OCI-LY7 (cell line): Measurements from ENCODE around the gene SAE1. TPM values are rescaled to one million over a fixed set of nuclear protein-coding genes. Genes with fewer than 3 reads are reported as not detected.

Source experiments
- BruUV-seq: library from RNA; stranded (reverse); fragments of 400-500 nt; replicated peaks from 2 replicates; lab custom pipeline; 2021; lab: Mats Ljungman, UMichigan
- CTCF ChIA-PET: fragments of 300-600 bp; sonication (Branson Sonifier 250); formaldehyde crosslinking; loops from one replicate; lab custom pipeline; 2022; ENCODE audit warnings: antibody characterized with exemption; ENCODE audit not compliant: unreplicated experiment; lab: Charles Lee
- POLR2A ChIA-PET: fragments of 300-600 bp; sonication (Branson Sonifier 250); formaldehyde crosslinking; loops from one replicate; lab custom pipeline; 2022; ENCODE audit warnings: antibody characterized with exemption; lab: Charles Lee
- DNase-seq: peaks from one replicate; pipeline ENCODE4 v3.0.0-alpha.2; 2015; ENCODE audit warnings: low spot score
- H2AFZ ChIP-seq: fragments of 200-600 bp; sonication (generic), shearing (Covaris generic); 2 replicates; pipeline ENCODE4 v1.6.1; 2014; ENCODE audit warnings: mild to moderate bottlenecking, antibody characterized with exemption, low read length, moderate library complexity
- H3K27ac ChIP-seq: fragments of 200-600 bp; sonication (generic); 2 replicates; pipeline ENCODE4 v1.5.1; 2014; ENCODE audit warnings: mixed run types, low read depth, mild to moderate bottlenecking, moderate library complexity, low read length, inconsistent platforms; ENCODE audit not compliant: poor library complexity, severe bottlenecking
- H3K36me3 ChIP-seq: fragments of 200-600 bp; sonication (generic); 2 replicates; pipeline ENCODE4 v1.6.1; 2014; ENCODE audit warnings: mild to moderate bottlenecking, antibody characterized with exemption, low read length, moderate library complexity, mixed read lengths; ENCODE audit not compliant: insufficient read depth
- H3K4me1 ChIP-seq: fragments of 200-600 bp; sonication (generic); 2 replicates; pipeline ENCODE4 v1.5.1; 2014; ENCODE audit warnings: mild to moderate bottlenecking, low read length; ENCODE audit not compliant: insufficient read depth, poor library complexity, severe bottlenecking
- H3K4me2 ChIP-seq: fragments of 200-600 bp; sonication (generic); 2 replicates; pipeline ENCODE4 v1.6.1; 2014; ENCODE audit warnings: mild to moderate bottlenecking, low read length
- H3K4me3 ChIP-seq: fragments of 200-600 bp; sonication (generic); 2 replicates; pipeline ENCODE4 v1.5.1; 2014; ENCODE audit warnings: mild to moderate bottlenecking, low read depth, low read length; ENCODE audit not compliant: poor library complexity, severe bottlenecking
- H3K79me2 ChIP-seq: fragments of 200-600 bp; sonication (generic); 2 replicates; pipeline ENCODE4 v1.6.1; 2016; ENCODE audit warnings: low read depth, mild to moderate bottlenecking, low read length, moderate library complexity, mixed read lengths; ENCODE audit not compliant: insufficient read depth
- H3K9me2 ChIP-seq: fragments of 200-600 bp; sonication (generic); 2 replicates; pipeline ENCODE4 v1.6.1; 2016; ENCODE audit warnings: mild to moderate bottlenecking, low read length, mixed read lengths; ENCODE audit not compliant: insufficient read depth
- H3K9me3 ChIP-seq: fragments of 200-600 bp; sonication (generic); 2 replicates; pipeline ENCODE4 v1.6.1; 2014; ENCODE audit warnings: mild to moderate bottlenecking, mixed run types, low read length, mixed read lengths
- H4K20me1 ChIP-seq: fragments of 200-600 bp; sonication (generic); 2 replicates; pipeline ENCODE4 v1.6.1; 2014; ENCODE audit warnings: mild to moderate bottlenecking, antibody characterized with exemption, low read length, moderate library complexity, mixed read lengths; ENCODE audit not compliant: insufficient read depth
- CTCF ChIP-seq: fragments of 200-600 bp; sonication (generic); conservative IDR thresholded peaks from 2 replicates; pipeline ENCODE4 v1.5.1; 2014; ENCODE audit warnings: mild to moderate bottlenecking, antibody characterized with exemption, low read length, moderate library complexity, mixed read lengths
- EZH2phosphoT487 ChIP-seq: fragments of 200-600 bp; sonication (generic); IDR thresholded peaks from 2 replicates; pipeline ENCODE4 v1.6.1; 2018; ENCODE audit warnings: low read depth, borderline replicate concordance, mild to moderate bottlenecking, mixed run types, antibody characterized with exemption, low read length, moderate library complexity, mixed read lengths
- intact Hi-C: fragments of 100-400 bp; cut with micrococcal nuclease; formaldehyde crosslinking; loops from one replicate; pipeline ENCODE4 v1.10.0; 2022; ENCODE audit not compliant: unreplicated experiment
- total RNA-seq, 2 experiments: library from RNA; depleted of rRNA in 1 of 2; stranded (reverse); fragments of >200 nt in 1 of 2; shearing (Covaris generic) in 1 of 2; gene quantifications; 2 replicates each; pipeline ENCODE4 v1.2.3, GENCODE V29; 2014 to 2022

Gene SAE1
- total RNA-seq, 2 experiments from 2014 or later = 144 to 165 TPM

- no peaks in the 10 kb centered on the region for H3K9me2 ChIP-seq
- H3K79me2 ChIP-seq = no peaks in the 10 kb centered on the region
- intact Hi-C loops = no loop called here
- CTCF ChIA-PET = no interaction called here
- no TSS peak for BruUV-seq
- POLR2A ChIA-PET = interaction anchor here (1.8 kb wide), 1 partner anchor 9 kb away, joined by 4 read pairs; the partner anchor contains the start of gene ZC3H4
- no peaks in the 10 kb centered on the region for H3K4me1 ChIP-seq
- no peaks in the 10 kb centered on the region for H4K20me1 ChIP-seq
- no peak overlapping the region for H3K4me2 ChIP-seq
- H3K4me3 ChIP-seq = no peak overlapping the region
- no peak overlapping the region for H3K27ac ChIP-seq
- no peaks in the 10 kb centered on the region for H3K9me3 ChIP-seq
- H3K36me3 ChIP-seq = no peaks in the 10 kb centered on the region
- no peak for TF ChIP-seq EZH2phosphoT487
- TF ChIP-seq CTCF = no peak
- no peak overlapping the region for H2AFZ ChIP-seq
- no peak for DNase-seq
These were observed 8.0 kb upstream of the SAE1 start for GRCh38 chr19:47122359-47123335.

- Histone ChIP-seq H3K4me2 (no peak overlapping the region), H3K4me3 (no peak overlapping the region), H3K4me1 (no peaks in the 10 kb centered on the region), H3K9me2 (no peaks in the 10 kb centered on the region), H3K27ac (no peak overlapping the region), H3K79me2 (no peaks in the 10 kb centered on the region), H2AFZ (no peak overlapping the region), H4K20me1 (no peaks in the 10 kb centered on the region), H3K9me3 (no peaks in the 10 kb centered on the region), H3K36me3 (no peaks in the 10 kb centered on the region)
- ChIA-PET POLR2A (interaction anchor here (0.7 to 1.8 kb wide), 2 partner anchors 10 to 21 kb away, joined by 3 to 4 read pairs; partner anchors contain the start of gene ZC3H4), CTCF (no interaction called here)
- BruUV-seq = no TSS peak
- DNase-seq = no peak
- TF ChIP-seq EZH2phosphoT487 (no peak), CTCF (no peak)
- intact Hi-C loops = no loop called here
These were observed 7.2 kb upstream of the SAE1 start for GRCh38 chr19:47123406-47123805.
